SK-N-DZ (cell line): ENCODE results near the gene ELMOD1.

Experiments used
- DNase-seq: peaks from one replicate; pipeline ENCODE4 v3.0.0-alpha.2; 2015; ENCODE audit warnings: low spot score

Gene ELMOD1

GRCh38 chr11:107583629-107584195, 7.2 kb upstream of the ELMOD1 start:
- DNase-seq: no peak

DNA sequence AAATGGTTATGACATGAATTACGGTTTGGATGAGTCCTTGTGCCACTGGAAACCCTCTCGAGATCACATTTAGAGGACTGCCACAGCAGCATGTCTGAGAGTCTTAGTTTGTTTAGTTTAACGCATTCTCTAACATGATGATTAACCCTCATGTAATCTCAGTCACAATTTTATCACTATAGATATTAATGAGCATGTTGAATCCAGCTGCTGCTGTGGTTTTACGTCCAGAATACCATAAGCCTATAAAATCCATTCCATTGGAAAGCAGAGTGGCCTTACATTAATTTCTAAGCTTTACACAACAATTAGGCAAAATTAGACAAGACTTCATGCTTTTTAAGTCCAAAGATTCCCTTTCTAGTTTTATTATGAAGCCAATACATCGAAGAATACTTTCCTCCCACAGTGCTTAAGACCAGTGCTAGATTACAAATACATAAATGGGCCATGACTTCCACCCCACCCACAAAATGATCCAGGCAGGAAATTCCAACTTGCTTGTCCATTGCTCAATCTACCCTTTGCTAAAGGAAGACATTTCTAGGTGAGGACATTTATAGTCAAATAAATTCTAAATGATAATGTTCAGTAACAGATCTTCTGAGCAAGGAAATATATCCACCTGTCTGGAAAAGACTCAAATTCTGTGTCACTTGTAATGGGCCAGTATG, 3.5 kb upstream of the ELMOD1 start:
- DNase-seq: no peak

- peak; percentile 1 for DNase-seq
These were observed 657 bp downstream of the ELMOD1 start for GRCh38 chr11:107591378-107592230.

DNA sequence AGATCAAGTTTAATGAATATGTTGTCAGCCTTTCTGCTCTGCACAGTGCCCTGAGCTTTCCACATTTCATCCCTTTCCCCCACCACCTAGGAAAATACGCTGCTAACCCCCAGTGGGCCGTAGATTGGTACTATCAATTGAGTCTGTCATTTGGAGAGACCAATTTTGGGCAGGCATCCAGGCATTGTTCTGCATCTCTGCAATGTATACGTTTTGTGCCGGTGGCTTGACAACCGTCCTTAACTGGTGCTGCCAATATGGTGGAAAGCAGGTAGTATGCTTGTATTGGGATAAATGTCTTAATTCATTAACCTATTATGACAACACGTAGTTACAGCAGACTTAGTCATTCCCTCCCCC, 1.3 kb downstream of the ELMOD1 start:
- DNase-seq: no peak

- DNase-seq: no peak
These were observed 1.9 kb downstream of the ELMOD1 start for GRCh38 chr11:107592813-107593212.

- DNase-seq: peak; percentile 9
These were observed 3.0 kb downstream of the ELMOD1 start for GRCh38 chr11:107593951-107594350.

- no peak for DNase-seq
These were observed 3.8 kb downstream of the ELMOD1 start for GRCh38 chr11:107594736-107595135.

- no peak for DNase-seq
These were observed 7.5 kb downstream of the ELMOD1 start for GRCh38 chr11:107598225-107599139.

DNA sequence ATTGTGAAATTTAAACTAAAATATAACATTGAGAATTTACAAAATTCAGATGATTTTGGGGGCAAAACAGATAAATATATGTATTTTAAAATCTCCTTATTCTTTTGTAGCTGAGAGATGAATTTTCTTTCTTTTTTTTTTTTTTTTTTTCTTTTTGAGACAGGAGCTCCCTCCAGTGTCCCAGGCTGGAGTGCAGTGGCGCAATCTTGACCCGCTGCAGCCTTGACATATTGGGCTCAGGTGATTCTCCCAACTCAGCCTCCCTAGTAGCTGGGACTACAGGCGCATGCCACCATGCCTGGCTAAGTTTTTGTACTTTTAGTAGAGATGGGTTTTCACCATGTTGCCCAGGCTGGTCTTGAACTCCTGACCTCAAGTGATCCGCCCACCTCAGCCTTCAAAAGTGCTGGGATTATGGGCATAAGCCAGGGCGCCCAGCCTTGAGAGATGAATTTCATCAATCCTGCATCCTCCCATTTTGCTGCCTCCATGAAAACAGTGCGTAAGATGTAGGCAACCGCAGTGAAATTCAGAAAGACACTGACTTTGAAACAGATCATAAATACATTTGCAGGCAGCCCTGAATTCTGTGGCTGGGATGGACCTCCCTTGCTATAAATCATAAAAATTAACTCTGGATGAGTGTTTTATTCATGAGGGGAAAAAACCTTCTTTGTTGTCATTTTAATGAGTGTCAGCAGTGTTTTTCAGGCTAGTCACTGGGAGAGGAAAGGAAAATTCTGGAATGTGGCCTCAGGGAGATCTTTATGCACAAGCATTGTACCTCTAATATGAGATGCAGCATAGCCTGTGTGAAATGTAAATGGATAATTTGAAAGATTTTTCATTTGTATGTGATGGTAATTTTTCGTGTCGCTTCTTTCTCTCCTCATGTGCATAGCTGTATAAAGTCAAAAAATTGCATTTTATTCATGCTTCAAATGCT, 14.4 kb downstream of the ELMOD1 start:
- DNase-seq: no peak

- no peak for DNase-seq
These were observed 15.2 kb downstream of the ELMOD1 start for GRCh38 chr11:107606141-107606540.

DNA sequence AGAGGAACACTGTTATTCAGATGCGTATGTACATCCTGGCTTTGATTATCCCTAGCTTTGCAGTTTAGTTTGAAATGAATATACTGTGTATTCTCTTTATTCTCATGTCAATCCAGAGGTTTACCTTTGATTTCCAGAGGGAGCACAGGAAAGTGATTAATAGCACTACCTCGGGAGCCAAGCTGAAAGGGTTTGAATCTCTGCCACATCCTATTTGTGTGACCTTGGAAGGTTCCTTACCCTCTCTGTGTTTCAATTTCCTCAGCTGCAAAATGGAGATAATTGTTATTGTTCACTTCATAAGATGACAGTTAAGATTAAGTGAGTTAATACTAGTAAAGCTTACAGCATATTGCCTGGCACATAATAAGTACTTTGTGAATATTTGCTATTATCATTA, 17.9 kb downstream of the ELMOD1 start:
- no peak for DNase-seq

GRCh38 chr11:107609400-107610218, 18.7 kb downstream of the ELMOD1 start:
- DNase-seq: no peak

DNA sequence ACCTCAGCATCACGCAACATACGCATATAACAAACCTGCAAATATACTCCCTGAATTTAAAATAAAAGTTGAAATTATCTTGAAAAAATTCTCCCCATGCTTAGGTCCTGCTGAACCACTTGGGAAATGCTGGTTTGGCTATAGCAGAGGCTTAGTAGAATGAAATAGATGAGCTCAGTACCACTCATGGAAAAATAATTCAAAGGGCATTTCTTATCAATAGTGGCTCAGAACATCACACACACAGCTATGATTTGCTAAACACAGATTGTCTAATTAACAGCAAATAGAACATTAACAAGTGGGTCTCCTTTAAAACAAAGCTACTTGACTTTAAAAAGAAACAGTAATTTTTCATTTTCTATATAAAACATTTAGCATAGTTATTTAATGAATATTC, 21.5 kb downstream of the ELMOD1 start:
- DNase-seq: no peak

GRCh38 chr11:107619926-107620325, 29.0 kb downstream of the ELMOD1 start:
- no peak for DNase-seq

DNA sequence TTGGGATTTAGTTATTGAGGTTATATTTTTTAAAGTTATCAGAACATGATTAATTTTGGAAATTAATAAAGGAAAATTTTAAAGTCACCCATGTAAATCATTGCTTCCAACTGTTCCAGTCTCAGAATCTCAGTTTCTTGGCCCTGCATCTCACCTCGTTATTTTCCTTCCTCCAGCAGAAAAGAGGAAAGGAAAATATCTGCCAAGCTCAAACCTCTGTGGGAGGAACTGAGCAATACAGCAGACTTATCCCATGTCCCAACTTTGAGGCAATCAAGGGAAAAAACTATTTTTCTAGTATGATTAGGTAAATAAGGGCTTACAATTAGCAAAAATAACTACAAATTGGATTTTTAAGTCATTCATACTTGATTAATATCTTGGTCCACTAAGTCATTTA, 30.1 kb downstream of the ELMOD1 start:
- no peak for DNase-seq

GRCh38 chr11:107623183-107623582, 32.2 kb downstream of the ELMOD1 start:
- no peak for DNase-seq

GRCh38 chr11:107624983-107625684, 34.2 kb downstream of the ELMOD1 start:
- no peak for DNase-seq

- no peak for DNase-seq
These were observed 34.7 kb downstream of the ELMOD1 start for GRCh38 chr11:107625685-107625989.

GRCh38 chr11:107631043-107631442, 40.1 kb downstream of the ELMOD1 start:
- no peak for DNase-seq
